Tibial artery (tissue), 4 donors: Measurements from ENCODE around the gene LRRC1.

ENCODE experiments used
- DNase-seq, 2 donors: peaks; one replicate each; pipeline ENCODE4 v3.0.0-alpha.2; 2019
- H3K27ac ChIP-seq, 2 donors: fragments of 200-600 bp; sonication (generic) in 1 of 2; 1 replicate in 1 of 2; 2 replicates in 1 of 2; pipeline ENCODE4 v1.5.1; 2018 to 2019; ENCODE audit warnings: mild to moderate bottlenecking in 1 of 2
- H3K27me3 ChIP-seq, 2 donors: fragments of 200-600 bp; sonication (generic) in 1 of 2; one replicate each; pipeline versions ENCODE4 v1.5.1 to v1.6.0; 2016 to 2019
- H3K36me3 ChIP-seq, 3 donors: fragments of 200-600 bp; sonication (generic) in 2 of 3; one replicate each; pipeline ENCODE4 v1.5.1; 2016 to 2019; ENCODE audit warnings: mild to moderate bottlenecking in 2 of 3
- H3K4me1 ChIP-seq, 4 donors: fragments of 200-600 bp; sonication (generic) in 2 of 4; 1 replicate in 3 of 4; 2 replicates in 1 of 4; pipeline ENCODE4 v1.5.1; 2016 to 2019
- H3K4me3 ChIP-seq, 2 donors: fragments of 200-600 bp; sonication (generic) in 1 of 2; 1 replicate in 1 of 2; 2 replicates in 1 of 2; pipeline ENCODE4 v1.5.1; 2018 to 2019; ENCODE audit warnings: mild to moderate bottlenecking in 2 of 2
- H3K9me3 ChIP-seq, 3 donors: fragments of 200-600 bp; sonication (generic) in 1 of 3; one replicate each; pipeline ENCODE4 v1.5.1; 2016 to 2019
- intact Hi-C: fragments of 100-400 bp; cut with DNase I; formaldehyde crosslinking; loops from one replicate; pipeline ENCODE4 v1.15.0; 2023; ENCODE audit warnings: low total_unique reads
- TF ChIP-seq, protein P1 (sequence below), 2 experiments: fragments of 200-600 bp in 1 of 2; fragments of 450-650 bp in 1 of 2; IDR thresholded peaks; one replicate each; pipeline ENCODE4 v1.5.1; 2017 to 2019; ENCODE audit warnings: antibody characterized with exemption in 2 of 2, mild to moderate bottlenecking in 1 of 2, moderate library complexity in 1 of 2

The LRRC1 gene

DNA sequence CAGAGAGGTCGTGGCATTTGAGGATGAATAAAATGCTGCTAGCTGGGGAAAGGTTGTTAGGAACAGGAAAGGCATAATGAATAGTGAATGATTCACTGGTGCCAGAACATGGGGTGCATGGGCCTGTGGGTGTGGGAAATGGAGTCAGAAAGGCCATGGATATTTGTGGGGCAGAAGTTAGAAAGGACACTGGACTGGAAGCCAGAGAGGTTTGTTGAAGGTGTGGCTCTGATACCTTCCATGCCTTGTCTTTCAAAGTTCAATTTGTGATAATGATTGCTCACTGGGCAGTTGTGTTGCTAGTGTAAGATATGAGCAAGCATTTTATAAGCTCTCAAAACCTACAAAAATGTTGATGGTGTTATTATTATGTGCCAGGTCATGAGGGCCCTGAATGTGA, 32.7 kb downstream of the LRRC1 start:
- TF ChIP-seq, protein P1, sequence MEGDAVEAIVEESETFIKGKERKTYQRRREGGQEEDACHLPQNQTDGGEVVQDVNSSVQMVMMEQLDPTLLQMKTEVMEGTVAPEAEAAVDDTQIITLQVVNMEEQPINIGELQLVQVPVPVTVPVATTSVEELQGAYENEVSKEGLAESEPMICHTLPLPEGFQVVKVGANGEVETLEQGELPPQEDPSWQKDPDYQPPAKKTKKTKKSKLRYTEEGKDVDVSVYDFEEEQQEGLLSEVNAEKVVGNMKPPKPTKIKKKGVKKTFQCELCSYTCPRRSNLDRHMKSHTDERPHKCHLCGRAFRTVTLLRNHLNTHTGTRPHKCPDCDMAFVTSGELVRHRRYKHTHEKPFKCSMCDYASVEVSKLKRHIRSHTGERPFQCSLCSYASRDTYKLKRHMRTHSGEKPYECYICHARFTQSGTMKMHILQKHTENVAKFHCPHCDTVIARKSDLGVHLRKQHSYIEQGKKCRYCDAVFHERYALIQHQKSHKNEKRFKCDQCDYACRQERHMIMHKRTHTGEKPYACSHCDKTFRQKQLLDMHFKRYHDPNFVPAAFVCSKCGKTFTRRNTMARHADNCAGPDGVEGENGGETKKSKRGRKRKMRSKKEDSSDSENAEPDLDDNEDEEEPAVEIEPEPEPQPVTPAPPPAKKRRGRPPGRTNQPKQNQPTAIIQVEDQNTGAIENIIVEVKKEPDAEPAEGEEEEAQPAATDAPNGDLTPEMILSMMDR (IDR thresholded peaks at IDR 0.05) = no peak
- H3K4me1 ChIP-seq = peaks cover 0 to 86% (median 33%) of the 10 kb centered on the region in 4 donors
- H3K36me3 ChIP-seq = no peaks in the 10 kb centered on the region

DNA sequence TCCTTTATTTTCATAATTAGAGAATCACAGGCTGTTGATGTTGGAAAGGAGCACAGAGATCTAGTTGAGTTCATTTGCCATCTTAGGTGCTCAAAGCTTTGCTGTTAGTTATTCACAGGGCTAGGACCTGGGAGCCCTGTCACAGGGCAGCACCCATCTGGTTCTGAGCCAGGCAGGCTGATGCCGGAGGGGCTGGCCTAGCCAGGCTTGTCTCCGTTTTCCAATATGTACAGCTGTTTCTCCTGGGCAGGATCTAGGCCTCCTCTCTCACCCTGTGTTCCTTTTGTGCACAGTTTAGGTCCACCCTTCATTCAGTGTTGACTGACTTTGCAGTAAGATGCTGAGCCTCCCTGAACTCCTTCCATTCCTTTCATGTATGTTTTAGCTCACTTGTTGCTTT, 33.4 kb downstream of the LRRC1 start:
- H3K9me3 ChIP-seq = no peaks in the 10 kb centered on the region
- peaks cover 0 to 79% (median 31%) of the 10 kb centered on the region in 4 donors for H3K4me1 ChIP-seq
- H3K4me3 ChIP-seq = no peak overlapping the region
- TF ChIP-seq, protein P1 (IDR thresholded peaks at IDR 0.05) = no peak
- no peak for DNase-seq
- intact Hi-C loops = no loop called here
- H3K27ac ChIP-seq = peak overlapping the region; percentile 46 to 59
- no peaks in the 10 kb centered on the region for H3K27me3 ChIP-seq
- H3K36me3 ChIP-seq = no peaks in the 10 kb centered on the region

More for the DNA sequence above, 32.7 kb downstream of the LRRC1 start:
- intact Hi-C loops = no loop called here
- Histone ChIP-seq H3K4me3 (no peak overlapping the region), H3K27ac (peak overlapping the region; percentile 46 to 59), H3K9me3 (no peaks in the 10 kb centered on the region), H3K27me3 (no peaks in the 10 kb centered on the region)
- no peak for DNase-seq

DNA sequence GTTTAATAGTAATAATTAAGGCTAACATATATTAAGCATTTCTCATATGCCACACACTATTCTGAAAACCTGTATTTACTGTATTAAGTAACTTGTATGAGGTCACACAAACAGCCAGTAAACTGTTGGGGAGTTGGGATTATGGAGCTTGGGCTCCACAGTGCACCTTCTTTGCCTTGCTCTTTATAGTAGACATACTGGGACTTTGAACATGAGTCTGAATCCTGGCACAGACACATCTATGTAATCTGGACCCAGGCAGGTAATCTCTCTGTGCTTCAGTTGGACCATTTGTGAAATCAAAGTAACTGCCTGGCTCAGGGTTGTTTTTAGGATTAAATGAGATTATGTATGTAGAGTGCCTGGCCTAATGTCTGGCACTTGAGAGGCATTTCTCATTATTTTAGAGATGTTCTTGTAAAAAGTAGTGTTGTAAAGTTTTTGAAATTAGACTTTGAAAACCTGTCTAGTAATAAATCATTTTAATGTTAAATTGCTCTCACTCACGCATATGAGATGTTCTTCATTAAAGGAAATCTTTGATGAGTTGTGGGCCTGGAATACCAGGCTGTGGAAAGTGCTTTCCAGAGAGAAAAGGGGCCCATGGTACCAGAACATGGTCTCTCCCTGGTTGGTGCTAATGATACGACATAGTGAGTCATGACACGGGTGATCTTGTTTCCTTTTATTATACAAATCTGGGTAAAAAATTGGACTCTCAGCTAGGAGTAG, 34.3 kb downstream of the LRRC1 start:
- intact Hi-C loops = no loop called here

DNA sequence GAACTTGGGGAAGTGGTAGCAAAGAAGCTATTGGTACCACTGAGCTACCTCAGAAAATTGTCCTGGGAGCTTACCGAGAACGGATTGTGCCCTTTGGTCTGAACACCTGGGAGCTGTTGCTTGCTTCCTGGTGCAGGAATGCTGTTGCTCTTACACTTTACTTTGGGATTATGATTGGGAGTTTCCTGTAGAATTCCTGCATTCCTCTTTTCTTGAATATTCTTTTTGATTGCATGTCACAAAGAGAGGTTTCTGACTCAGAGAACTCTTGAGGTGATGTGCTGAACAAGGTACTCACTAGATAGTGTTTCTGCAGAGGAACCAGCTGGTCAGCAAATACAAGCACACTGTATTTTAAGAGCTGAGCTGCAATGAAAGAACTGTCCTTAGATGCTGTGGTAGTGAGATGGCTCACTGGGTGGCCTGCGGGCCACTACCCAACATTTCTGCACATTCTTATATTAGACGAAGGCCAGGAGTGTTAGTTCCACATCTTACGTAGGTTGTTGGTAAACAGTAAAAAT, 35.0 kb downstream of the LRRC1 start:
- H3K4me1 ChIP-seq = peaks cover 0 to 74% (median 29%) of the 10 kb centered on the region in 4 donors
- no peak for DNase-seq
- H3K27ac ChIP-seq = peak overlapping the region; percentile 8 to 46
- H3K4me3 ChIP-seq = no peak overlapping the region
- no peaks in the 10 kb centered on the region for H3K9me3 ChIP-seq
- H3K36me3 ChIP-seq = no peaks in the 10 kb centered on the region
- TF ChIP-seq, protein P1 (IDR thresholded peaks at IDR 0.05) = no peak
- intact Hi-C loops = no loop called here
- no peaks in the 10 kb centered on the region for H3K27me3 ChIP-seq

More for the DNA sequence above, 34.3 kb downstream of the LRRC1 start:
- Histone ChIP-seq H3K9me3 (no peaks in the 10 kb centered on the region), H3K27me3 (no peaks in the 10 kb centered on the region), H3K4me3 (no peak overlapping the region), H3K27ac (peak overlapping the region; percentile 46 to 59), H3K36me3 (no peaks in the 10 kb centered on the region), H3K4me1 (peaks cover 0 to 78% (median 31%) of the 10 kb centered on the region in 4 donors)
- no peak for DNase-seq
- TF ChIP-seq, protein P1 (IDR thresholded peaks at IDR 0.05) = no peak

DNA sequence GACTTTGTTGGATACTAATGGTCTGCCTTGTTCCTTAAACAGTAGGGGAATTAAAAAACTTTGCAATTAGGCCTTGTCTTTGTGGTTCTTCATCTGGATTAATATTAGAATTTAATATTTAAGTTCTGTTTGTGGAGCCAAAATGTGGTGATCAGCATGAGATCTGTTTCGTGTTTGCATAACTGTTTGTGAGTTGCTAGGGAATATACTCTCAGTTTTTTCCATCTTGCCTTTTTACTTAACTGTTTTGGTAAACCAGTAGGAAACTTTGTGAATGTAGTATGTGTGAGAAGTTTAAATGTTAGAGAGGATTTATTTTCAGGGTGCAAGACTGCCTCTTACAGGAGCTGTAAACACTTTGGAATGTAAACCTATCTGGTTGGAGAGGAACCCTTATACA, 35.6 kb downstream of the LRRC1 start:
- Histone ChIP-seq H3K4me3 (no peak overlapping the region), H3K27me3 (no peaks in the 10 kb centered on the region), H3K36me3 (no peaks in the 10 kb centered on the region), H3K27ac (peak overlapping the region; percentile 8 to 28), H3K9me3 (no peaks in the 10 kb centered on the region), H3K4me1 (peaks cover 0 to 68% (median 25%) of the 10 kb centered on the region in 4 donors)
- TF ChIP-seq, protein P1 (IDR thresholded peaks at IDR 0.05) = no peak
- DNase-seq = no peak
- intact Hi-C loops = no loop called here
